ENCODE data around the gene INPP5A.

The INPP5A gene

DNA sequence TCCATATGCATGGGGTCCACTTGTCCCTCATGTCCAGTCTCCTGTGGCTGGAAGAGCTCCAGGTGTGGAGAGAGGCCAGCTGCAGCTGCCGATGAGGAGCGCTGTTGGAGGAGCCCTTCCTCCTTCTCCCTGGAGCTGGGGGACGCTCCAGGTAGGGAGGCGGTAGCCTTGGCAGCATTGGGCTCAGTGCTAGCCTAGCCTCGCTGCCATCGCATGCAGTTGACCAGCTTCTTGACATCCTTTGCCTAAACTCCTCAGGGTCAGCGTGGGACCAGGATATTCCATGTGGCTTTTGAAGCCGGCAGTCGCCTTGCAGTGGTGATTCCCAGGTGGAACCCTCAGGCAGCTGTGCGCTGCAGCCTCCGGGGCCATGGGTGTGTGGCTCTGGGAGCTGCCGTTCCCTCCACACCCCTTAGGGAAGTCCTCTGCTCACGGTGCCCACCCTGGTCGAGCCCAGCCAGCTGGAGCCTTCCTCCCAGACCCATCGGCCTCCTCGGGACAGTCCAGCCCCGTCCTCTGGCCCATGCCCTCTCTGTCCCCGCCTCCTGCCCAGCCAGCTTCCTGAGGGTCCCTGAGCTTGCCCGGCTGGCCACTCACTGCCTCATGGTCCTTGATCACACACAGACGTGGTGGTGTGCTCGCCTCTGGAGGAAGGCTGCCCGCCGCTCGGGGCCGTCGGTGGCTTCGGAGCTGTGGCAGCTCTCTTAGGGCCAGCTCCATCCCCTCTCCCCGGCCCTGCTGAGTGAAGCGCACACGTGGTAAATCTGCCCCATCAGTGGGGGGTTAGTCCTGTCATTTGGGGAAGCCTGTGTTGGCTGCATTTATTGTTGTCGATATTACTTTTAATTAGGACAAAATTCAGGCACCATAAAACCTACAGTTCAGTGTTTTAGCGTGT is 21.2 kb downstream of the INPP5A start:
- Mint-ChIP-seq H3K9me3 (peaks cover 5% of the 10 kb centered on the region), H3K27me3 (ENCODE audit: low read depth) (no peaks in the 10 kb centered on the region), H3K36me3 (ENCODE audit: low read depth) (peaks cover 10% of the 10 kb centered on the region), H3K4me1 (peaks cover 25% of the 10 kb centered on the region), H3K4me3 (no peak overlapping the region), H3K27ac (no peak overlapping the region)
- TF ChIP-seq, protein P1, sequence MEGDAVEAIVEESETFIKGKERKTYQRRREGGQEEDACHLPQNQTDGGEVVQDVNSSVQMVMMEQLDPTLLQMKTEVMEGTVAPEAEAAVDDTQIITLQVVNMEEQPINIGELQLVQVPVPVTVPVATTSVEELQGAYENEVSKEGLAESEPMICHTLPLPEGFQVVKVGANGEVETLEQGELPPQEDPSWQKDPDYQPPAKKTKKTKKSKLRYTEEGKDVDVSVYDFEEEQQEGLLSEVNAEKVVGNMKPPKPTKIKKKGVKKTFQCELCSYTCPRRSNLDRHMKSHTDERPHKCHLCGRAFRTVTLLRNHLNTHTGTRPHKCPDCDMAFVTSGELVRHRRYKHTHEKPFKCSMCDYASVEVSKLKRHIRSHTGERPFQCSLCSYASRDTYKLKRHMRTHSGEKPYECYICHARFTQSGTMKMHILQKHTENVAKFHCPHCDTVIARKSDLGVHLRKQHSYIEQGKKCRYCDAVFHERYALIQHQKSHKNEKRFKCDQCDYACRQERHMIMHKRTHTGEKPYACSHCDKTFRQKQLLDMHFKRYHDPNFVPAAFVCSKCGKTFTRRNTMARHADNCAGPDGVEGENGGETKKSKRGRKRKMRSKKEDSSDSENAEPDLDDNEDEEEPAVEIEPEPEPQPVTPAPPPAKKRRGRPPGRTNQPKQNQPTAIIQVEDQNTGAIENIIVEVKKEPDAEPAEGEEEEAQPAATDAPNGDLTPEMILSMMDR (IDR thresholded peaks at IDR 0.05; ENCODE audit: unreplicated experiment in 3 of 3): no peak

- H3K9me3 Mint-ChIP-seq: peaks cover 5% of the 10 kb centered on the region
Measured at GRCh38 chr10:132559538-132559937, 22.0 kb downstream of the INPP5A start.

GRCh38 chr10:132560241-132560731 is 22.7 kb downstream of the INPP5A start:
- Mint-ChIP-seq H3K27ac (no peak overlapping the region), H3K4me1 (peaks cover 25% of the 10 kb centered on the region), H3K9me3 (peaks cover 5% of the 10 kb centered on the region), H3K36me3 (ENCODE audit: low read depth) (peaks cover 10% of the 10 kb centered on the region), H3K4me3 (no peak overlapping the region), H3K27me3 (ENCODE audit: low read depth) (no peaks in the 10 kb centered on the region)
- TF ChIP-seq, protein P1 (IDR thresholded peaks at IDR 0.05; ENCODE audit: unreplicated experiment in 3 of 3): no peak

More at GRCh38 chr10:132559538-132559937, 22.0 kb downstream of the INPP5A start:
- Mint-ChIP-seq H3K4me3 (no peak overlapping the region), H3K27ac (no peak overlapping the region), H3K4me1 (peaks cover 25% of the 10 kb centered on the region), H3K36me3 (ENCODE audit: low read depth) (peaks cover 10% of the 10 kb centered on the region), H3K27me3 (ENCODE audit: low read depth) (no peaks in the 10 kb centered on the region)
- TF ChIP-seq, protein P1 (IDR thresholded peaks at IDR 0.05; ENCODE audit: unreplicated experiment in 3 of 3): no peak

GRCh38 chr10:132562177-132562915 is 24.8 kb downstream of the INPP5A start:
- peaks cover 15% of the 10 kb centered on the region for H3K4me1 Mint-ChIP-seq
- H3K9me3 Mint-ChIP-seq: peaks cover 5% of the 10 kb centered on the region
- H3K36me3 Mint-ChIP-seq (ENCODE audit: low read depth): peaks cover 10% of the 10 kb centered on the region
- H3K4me3 Mint-ChIP-seq: no peak overlapping the region
- TF ChIP-seq, protein P1 (IDR thresholded peaks at IDR 0.05; ENCODE audit: unreplicated experiment in 3 of 3): no peak
- peaks cover 5% of the 10 kb centered on the region for H3K27me3 Mint-ChIP-seq (ENCODE audit: low read depth)
- no peak overlapping the region for H3K27ac Mint-ChIP-seq

DNA sequence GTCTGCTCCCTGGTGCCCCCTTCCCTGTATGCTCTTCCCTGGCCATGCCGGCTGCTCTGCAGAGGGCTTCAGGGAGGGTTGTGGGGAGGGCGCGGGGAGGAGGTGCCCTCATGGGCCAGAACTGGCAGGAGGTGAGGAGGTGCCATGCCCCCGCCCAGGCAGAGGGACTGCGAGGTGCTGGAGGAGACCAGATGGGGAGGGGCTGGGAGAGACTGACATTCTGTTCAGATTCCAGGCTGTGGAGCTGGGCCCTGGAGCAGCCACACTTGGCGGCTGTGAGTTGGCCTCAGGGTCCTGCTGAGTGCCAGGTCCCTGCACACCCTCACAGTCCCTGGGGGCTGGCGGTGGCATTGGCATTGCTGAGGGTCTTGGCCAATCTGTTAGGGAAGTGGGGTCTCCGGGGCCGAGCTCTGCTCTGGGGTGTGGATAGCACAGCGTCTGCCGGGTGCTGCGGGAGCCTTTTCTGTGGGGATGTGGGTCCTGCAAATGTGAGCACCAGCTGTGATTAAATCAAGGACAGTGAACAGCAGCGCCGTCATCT is 25.4 kb downstream of the INPP5A start:
- TF ChIP-seq, protein P1 (IDR thresholded peaks at IDR 0.05; ENCODE audit: unreplicated experiment in 3 of 3): no peak
- Mint-ChIP-seq H3K27me3 (ENCODE audit: low read depth) (peaks cover 8% of the 10 kb centered on the region), H3K36me3 (ENCODE audit: low read depth) (peaks cover 10% of the 10 kb centered on the region), H3K4me1 (peaks cover 15% of the 10 kb centered on the region), H3K4me3 (no peak overlapping the region), H3K27ac (no peak overlapping the region), H3K9me3 (peaks cover 5% of the 10 kb centered on the region)

Measured in nephron (organoid).